ENCODE measurements around the gene ITGAX.
"Not testable (repeated sequence)": the region's sequence is repeated elsewhere in the genome, so short reads cannot be mapped to it uniquely, and the experiment has no call there.

Gene ITGAX

DNA sequence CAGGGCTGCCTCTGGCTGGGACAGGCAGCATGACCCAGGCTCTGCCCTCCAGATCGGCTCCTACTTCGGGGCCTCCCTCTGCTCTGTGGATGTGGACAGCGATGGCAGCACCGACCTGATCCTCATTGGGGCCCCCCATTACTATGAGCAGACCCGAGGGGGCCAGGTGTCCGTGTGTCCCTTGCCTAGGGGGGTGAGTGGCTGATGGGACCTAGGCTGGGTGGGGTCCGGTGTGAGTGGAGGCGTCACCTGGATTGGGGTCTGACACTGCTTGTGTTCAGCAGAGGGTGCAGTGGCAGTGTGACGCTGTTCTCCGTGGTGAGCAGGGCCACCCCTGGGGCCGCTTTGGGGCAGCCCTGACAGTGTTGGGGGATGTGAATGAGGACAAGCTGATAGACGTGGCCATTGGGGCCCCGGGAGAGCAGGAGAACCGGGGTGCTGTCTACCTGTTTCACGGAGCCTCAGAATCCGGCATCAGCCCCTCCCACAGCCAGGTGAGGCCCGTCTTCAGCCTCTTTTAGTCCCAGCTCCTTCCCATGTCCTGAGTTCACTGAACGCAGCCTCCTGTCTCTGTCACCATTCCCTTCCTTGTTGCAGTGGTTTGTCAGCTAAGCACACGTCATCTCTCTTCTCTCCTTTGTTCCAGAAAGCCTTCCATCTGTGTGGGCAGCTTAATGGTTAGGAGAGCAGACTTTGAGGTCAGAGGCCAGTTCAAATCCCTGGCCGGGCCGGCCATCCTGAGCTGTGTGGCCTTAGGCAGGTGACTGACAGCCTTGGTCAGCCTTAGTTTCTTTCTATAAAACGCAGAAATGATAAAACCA is 56.3 kb downstream of the ITGAX start:
- no peak for DNase-seq

DNA sequence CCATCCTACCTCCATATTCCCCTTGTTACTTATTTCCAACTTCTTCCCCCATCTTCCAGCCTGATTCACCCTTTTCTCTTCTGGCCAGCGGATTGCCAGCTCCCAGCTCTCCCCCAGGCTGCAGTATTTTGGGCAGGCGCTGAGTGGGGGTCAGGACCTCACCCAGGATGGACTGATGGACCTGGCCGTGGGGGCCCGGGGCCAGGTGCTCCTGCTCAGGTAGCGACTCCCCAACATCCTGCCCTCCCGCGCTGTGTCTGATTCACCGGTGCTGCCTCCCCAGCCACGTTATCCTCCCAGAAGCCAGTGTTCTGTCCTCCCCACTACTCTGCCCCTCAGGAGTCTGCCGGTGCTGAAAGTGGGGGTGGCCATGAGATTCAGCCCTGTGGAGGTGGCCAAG is 57.8 kb downstream of the ITGAX start:
- DNase-seq, result no peak

DNA sequence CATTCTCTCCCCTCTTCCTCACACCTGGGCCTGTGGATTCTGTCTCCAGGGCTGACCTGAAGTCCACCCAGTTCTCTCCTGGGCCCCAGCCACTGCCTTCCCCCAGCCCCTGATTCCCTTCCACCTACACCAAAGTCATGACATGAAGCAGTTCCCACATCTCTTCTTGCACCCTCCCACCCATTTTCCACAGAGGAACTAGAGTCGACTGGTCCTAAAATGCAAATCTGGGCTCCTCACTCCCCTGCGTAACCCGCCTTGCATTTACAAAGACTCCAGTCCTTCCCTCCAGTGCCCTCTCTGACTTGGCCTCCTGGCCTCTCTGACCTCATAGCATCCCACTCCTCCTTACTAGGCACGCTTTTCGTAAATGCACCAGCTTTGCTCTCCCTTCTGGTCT is 58.4 kb downstream of the ITGAX start:
- DNase-seq, result no peak

DNA sequence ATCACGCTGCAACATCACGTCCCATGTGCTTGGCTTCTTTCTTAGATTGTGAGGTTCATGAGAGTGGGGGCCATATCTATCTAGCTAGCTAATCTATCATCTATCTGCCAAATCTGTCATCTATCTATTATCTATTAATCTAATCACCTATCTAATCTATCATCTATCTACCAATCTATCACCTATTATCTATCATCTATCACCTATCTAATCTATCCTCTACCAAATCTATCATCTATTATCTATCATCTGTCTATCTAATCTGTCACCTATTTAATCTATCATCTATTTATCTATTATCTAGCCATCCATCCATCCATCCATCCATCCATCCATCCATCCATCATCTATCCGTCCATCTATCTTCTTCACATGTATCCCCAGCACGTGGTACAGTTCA is 59.0 kb downstream of the ITGAX start:
- no peak for DNase-seq

DNA sequence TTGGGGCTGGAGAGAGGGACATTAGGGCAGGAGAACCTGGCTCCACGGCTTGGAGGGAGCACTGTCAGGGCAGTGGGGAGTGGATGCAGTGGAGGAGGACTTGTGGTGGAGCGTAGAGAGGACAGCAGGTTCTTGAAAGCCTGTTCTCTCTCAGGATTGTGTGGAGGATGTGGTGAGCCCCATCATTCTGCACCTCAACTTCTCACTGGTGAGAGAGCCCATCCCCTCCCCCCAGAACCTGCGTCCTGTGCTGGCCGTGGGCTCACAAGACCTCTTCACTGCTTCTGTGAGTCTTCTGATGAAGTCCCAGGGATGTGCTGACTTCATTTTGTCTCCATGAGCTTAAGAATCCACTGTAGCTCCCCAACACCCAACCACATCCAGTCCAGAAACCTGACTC is 59.7 kb downstream of the ITGAX start:
- peak in 1 of 2 donors; percentile 23 for DNase-seq

DNA sequence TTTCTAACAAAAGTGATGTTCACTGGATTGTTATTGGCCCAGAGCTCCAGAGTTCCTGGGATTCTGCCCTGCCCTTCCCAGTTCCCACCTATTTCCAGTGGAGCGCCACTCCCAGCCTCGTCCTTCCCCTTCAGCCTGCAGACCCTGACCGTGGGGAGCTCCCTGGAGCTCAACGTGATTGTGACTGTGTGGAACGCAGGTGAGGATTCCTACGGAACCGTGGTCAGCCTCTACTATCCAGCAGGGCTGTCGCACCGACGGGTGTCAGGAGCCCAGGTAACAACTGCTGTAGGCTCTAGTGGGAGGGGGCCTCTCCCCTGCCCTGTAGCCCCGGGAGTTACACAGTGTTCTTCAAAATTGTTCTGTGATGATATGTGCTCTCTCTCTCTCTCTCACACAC is 61.4 kb downstream of the ITGAX start:
- DNase-seq, result no peak

DNA sequence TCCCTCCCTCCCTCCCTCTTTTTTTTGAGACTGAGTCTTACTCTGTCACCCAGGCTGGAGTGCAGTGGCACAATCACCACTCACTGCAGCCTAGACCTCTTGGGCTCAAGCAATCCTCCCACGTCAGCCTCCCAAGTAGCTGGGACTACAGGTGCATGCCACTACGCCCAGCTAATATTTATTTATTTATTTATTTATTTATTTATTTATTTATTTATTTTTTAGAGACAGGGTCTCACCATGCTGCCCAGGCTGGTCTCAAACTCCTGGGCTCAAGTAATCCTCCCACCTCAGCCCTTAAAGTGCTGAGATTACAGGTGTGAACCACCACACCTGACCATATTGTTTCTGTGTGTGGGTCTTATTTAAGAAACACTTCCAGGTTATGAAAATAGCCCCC is 62.1 kb downstream of the ITGAX start:
- not testable (repeated sequence) for DNase-seq

DNA sequence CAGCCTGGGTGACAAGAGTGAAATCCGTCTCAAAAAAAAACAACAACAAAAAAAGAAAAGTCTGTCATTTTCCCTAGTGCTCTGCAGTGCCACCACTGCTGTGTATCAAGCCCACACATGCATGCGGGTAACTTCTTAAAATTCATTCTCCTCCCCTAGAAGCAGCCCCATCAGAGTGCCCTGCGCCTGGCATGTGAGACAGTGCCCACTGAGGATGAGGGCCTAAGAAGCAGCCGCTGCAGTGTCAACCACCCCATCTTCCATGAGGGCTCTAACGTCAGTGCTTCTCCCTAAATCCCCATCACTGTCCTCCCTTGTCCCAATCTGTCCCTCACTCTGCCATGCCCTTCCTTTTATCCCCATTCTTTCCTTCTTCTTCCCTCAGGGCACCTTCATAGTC is 62.9 kb downstream of the ITGAX start:
- no peak for DNase-seq

DNA sequence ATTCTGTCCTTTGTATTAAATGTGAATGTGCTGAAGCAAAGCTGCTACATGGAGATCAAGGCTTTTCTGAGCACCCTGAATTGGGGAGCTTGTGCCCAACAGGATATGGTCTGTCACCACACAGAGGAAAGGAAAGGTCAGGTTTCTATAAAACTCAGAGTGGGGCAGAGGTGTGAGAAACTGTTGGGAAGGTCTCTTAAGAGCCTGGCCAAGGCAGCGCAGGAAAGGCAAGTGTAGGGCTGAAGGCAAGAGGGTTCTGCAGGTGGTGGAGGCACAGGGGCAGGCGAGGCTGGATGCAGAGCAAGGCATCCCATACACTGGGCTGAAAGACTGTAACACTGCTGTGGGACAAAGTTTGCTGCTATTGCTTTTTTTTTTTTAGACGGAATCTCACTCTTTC is 65.1 kb downstream of the ITGAX start:
- DNase-seq, result no peak

DNA sequence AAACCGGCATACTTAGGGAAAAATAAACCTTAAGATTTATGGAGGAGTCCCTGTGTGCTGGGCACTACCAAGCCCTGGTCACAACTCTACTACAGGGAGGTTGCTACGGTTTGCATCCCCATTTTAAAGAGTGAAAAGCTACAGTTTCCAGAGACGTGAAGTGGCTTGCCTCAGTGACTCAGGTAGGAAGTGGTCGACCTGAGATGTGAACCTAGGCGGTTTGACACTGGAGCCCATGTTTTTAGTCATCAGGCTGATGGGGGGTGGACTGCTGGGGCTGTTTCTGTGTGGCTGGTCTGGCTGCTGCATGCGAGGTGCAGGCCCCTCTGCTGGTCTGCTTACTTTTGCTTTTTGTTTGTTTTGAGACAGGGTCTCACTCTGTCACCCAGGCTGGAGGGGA is 66.6 kb downstream of the ITGAX start:
- peak in 1 of 2 donors; percentile 46 for DNase-seq

DNA sequence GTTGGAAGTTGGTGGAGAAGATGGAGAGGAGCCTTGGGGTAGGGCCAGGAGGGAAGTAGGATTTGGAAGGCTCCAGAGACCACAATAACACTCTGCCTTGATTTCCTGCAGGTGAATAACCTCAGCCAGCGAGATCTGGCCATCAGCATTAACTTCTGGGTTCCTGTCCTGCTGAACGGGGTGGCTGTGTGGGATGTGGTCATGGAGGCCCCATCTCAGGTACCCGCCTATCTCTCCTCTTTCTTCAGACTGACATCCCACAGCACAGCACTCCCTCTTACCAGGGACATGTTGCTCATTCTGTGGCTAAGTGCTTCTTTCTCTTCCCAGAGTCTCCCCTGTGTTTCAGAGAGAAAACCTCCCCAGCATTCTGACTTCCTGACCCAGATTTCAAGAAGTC is 68.3 kb downstream of the ITGAX start:
- no peak for DNase-seq

DNA sequence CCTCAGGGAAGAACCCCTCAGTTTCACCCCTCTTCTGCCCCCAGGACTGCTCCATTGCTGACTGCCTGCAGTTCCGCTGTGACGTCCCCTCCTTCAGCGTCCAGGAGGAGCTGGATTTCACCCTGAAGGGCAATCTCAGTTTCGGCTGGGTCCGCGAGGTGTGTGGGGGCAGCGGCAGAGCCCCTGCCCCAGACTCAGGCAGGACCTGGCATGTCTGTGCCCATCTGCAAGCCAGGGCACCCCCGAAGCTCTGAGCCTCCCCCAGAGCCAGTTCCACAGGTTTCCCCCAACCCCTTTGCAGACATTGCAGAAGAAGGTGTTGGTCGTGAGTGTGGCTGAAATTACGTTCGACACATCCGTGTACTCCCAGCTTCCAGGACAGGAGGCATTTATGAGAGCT is 68.8 kb downstream of the ITGAX start:
- DNase-seq, result no peak

DNA sequence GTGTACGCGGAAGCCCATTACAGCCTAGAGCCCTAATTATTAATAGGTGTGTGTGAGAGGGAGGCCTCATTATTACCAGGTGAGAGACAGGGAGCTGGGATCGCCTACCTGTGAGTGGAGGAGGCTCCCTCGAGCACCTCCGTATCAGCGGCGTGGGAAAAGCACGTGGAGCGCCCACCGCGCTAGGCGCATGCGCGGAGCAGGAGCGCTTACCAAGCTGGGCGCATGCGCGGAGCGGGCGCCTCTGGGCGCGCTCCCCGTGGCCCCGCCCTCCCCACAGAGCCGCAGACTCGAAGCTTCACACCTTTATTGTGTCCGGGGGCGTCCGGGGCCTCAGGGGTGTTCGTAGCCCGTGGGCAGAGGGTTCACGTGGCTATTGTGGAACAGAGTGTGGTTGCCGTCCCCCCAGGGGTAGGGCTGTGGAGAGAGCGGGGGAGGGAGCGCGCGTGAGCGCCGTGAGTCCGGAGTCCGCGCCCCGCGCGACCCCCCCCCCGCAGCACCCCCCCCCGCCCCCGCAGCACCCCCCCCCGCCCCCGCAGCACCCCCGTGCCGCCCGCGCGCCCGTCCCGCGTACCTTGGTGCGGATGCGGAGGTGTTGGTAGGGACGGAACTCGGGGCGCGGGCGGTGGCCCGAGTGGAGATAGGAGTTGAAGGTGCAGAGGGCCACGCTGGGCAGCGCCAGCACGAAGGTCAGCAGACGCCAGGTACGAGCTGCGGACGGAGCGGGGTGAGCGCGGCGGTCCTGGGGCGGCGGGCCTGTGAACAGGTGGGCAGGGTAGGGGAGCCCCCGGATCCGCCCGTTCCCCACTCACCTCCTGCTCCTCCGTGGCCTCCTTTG is 72.7 kb downstream of the ITGAX start:
- peak; percentile 76 to 78 for DNase-seq

DNA sequence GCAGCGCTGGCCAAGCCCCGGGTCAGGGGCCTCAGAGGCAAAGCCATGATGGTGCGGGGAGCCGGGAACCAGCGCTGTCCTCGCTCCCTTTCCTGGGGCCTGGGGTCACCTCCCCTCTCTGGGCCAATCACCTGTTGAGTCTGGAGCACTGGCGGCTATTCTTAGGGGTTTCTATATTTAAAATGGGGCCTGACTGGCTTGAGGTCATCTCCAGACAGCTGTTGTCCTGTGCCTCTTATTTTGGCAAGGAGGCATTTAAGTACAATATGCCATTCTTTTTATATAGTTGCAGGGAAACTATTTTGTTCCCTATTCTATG is 73.3 kb downstream of the ITGAX start, which contains the start of gene COX6A2:
COX6A2 (minus strand) TSS at position 82 of the 319 bp plus-strand sequence; CDS start at position 47, 35 bp downstream.
- DNase-seq, result no peak

DNA sequence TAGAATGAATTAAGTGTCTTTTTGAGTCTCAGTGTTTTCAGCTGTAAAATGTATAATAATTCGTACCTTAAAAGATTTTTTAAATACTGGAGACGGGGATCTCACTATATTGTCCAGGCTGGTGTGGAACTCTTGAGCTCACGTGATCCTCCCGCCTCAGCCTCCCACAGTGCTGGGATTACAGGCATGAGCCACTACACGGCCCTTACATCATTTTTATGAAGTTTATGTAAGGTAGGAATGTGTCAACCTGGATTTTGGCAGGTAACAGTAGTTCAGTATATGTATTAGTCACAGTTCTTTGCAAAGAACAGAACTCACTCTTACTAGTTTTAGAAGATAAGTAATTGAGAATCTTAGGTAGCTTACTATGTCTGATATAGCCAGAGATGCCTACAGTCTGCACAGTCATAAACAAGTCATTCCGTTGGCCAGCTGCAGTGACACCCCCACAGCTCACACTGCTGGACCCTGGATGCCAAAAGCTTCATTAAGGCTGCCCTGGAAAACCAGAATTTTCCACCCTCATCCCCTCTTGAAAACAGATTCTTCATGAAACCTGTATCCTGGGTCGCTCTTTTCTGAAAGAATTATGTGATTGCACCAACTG is 73.8 kb downstream of the ITGAX start:
- no peak for DNase-seq

DNA sequence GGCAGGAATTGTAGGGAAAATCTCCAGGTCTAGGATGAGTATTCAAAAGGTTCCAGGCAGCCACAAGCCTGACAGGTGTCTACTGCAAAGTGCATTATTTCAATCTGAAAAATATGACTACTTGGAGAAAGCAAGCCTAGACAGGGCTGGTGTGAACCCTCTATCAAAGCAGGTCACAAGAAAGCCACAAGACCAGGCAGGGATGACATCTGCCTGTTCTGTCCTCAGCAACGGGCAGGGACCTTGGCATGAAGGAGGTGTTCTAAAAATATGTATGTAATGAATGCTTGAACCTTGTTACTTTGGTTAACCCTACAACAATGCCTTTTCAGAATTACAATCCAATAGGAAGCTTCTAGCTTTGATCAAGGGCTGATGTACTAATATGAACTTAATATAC is 74.3 kb downstream of the ITGAX start:
- DNase-seq, result no peak

DNA sequence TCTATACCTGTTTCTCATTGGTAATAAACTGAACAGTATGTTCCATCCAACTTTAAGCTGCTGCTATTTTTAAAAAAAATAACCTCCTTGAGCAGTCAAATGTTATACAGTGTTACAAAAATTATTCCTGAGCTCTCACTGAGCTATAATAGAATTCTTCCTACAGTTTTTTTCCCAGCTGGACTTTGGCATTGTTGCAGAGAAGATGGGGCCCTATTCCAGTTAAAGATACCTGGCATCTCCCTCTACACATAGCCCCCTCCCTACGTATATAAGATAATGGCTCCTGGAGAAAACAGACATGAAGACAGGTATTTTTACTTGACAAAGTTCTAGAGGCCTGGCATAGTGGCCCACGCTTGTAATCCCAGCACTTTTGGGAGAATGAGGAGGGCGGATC is 74.8 kb downstream of the ITGAX start:
- no peak for DNase-seq

DNA sequence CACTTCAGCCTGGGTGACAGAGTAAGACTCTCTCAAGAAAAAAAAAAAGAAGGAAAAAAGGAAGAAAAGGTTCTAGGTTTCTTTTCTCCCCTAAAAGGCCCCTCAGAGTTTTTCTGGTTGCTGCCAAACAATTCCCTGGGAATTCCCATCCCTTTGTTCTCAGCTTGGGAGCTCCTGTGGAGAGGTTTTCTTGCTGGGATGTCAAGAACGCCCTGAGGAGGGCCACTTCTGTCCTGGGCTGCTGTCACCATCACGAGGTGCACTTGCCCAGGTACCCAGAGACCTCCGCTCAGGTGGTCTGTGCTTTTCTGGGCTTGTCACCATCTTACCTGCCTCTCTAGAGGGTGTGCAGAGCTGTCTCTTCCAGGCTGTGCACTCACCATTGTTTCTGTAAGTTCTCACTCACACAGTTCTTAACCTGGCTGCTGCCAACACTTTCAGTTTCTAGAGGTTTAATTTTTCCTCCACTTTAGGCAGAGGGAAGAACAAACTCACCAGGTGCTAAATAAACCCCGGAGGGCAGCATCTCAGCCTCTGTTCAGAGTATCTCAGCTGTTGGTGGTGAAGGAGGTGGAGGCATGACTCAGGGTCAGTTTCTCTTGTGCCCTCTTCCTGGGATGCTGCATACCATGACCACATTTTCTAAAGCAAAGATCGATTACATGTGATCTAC is 75.5 kb downstream of the ITGAX start:
- DNase-seq, result no peak
